ENCODE data around the gene PFN3. TPM values are rescaled to one million over a fixed set of nuclear protein-coding genes. Genes with fewer than 3 reads are reported as not detected.

Gene PFN3
- total RNA-seq, 2 experiments from 2014 or later = not detected

DNA sequence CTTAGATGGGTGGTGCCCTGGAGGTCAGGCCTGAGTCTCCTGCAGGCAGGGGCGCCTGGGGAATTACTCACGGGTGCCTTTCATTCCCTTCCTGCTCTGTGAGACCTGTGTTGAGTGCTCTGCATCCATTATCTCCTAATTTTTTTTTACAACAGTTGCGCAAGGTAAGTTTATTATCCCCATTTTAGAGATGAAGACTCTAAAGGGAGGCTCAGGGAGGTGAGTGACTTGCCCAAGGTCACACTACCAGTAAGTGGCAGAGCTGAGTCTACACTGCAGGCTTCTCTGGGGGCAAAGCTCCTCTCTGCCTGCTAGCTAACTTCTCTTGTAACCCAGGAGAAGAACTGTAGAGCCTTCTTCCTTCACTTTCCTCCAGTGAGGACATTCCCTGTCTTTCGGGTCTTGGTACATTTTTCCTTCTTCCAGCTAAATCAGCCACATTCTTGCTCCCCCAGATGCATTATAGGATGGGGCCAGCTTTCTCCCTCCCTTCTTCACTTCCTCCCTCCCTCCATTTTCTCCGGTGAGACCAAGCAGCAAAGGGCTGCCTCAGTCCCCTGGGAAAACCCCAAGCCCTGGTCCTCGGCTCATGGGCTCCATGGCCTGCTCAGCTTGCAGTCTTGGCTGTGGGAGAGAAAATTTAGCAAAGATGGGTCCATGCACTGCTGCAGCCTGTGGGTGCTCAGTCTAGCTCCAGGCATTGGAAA lies 47.9 kb upstream of the PFN3 start:
- no peaks in the 10 kb centered on the region for H3K27me3 Mint-ChIP-seq
- H3K9me3 Mint-ChIP-seq = no peaks in the 10 kb centered on the region
- Histone ChIP-seq H3K27ac (ENCODE audit: low read depth in 1 of 2, low read length in 2 of 2) (no peak overlapping the region), H3K9me3 (ENCODE audit: control insufficient read depth in 1 of 2, insufficient read depth in 1 of 2, low read length in 2 of 2) (no peaks in the 10 kb centered on the region), H3K36me3 (ENCODE audit: insufficient read depth, low read length) (no peaks in the 10 kb centered on the region), H3K4me1 (ENCODE audit: insufficient read depth, low read length) (peaks cover 68% of the 10 kb centered on the region), H3K4me3 (ENCODE audit: low read length) (no peak overlapping the region), H3K27me3 (ENCODE audit: control insufficient read depth in 1 of 2, insufficient read depth in 2 of 2, low read length in 2 of 2) (no peaks in the 10 kb centered on the region)
- DNase-seq (peak in 1 of 14 experiments; percentile 33), ATAC-seq (ENCODE audit: poor library complexity) (no peak)
- H3K27ac Mint-ChIP-seq = peak overlapping the region; percentile 81
- peaks cover 64% of the 10 kb centered on the region for H3K4me1 Mint-ChIP-seq (ENCODE audit: low read depth)
- intact Hi-C loops (cut with DNase I, micrococcal nuclease) = no loop called here
- H3K4me3 Mint-ChIP-seq = peak overlapping the region; percentile 71
- CTCF ChIA-PET = interaction anchor here (0.9 to 16.6 kb wide), 5 partner anchors 17 to 58 kb away, joined by 3 to 352 read pairs (median 3); partner anchors contain the start of genes F12 and PFN3
- TF ChIP-seq, protein P1, sequence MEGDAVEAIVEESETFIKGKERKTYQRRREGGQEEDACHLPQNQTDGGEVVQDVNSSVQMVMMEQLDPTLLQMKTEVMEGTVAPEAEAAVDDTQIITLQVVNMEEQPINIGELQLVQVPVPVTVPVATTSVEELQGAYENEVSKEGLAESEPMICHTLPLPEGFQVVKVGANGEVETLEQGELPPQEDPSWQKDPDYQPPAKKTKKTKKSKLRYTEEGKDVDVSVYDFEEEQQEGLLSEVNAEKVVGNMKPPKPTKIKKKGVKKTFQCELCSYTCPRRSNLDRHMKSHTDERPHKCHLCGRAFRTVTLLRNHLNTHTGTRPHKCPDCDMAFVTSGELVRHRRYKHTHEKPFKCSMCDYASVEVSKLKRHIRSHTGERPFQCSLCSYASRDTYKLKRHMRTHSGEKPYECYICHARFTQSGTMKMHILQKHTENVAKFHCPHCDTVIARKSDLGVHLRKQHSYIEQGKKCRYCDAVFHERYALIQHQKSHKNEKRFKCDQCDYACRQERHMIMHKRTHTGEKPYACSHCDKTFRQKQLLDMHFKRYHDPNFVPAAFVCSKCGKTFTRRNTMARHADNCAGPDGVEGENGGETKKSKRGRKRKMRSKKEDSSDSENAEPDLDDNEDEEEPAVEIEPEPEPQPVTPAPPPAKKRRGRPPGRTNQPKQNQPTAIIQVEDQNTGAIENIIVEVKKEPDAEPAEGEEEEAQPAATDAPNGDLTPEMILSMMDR (IDR thresholded peaks at IDR 0.05) = no peak
- peaks cover 15% of the 10 kb centered on the region for H3K36me3 Mint-ChIP-seq (ENCODE audit: low read depth)
- POLR2A ChIA-PET = interaction anchor here (0.7 to 15.3 kb wide), 8 partner anchors 7 to 86 kb away, joined by 3 to 661 read pairs (median 10); partner anchors contain the start of genes F12, GRK6 and PFN3

DNA sequence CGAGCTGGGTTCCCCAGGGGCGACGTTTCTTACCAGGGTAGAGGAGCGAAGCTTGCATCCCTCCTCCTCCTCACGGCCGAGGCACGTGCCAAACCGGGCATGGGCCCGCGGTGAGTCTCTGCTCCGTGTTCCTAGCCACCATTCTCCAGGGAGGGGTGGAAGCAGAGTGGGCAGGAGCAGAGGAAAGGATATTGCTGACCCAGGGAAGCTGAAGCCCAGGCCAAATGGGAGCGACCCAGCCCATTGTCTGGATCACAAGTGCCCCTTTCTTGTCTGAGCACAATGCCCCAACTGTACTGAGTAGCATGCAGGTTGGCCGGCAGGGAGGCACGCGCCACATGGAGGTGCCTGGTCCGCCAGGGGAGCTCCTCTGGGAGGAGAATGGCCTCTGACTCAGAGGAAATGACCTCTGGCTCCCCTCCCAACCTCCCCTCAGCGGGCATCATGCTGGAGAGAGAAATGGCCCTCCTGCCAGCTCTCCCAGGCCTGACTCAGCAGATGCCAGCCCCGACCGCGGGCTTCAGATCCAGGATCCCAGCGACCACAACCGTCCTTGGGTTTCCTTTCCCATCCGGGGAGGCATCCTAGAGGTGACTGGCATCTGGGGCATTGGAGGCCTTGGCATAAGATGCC lies 47.3 kb upstream of the PFN3 start:
- POLR2A ChIA-PET = interaction anchor here (0.8 to 15.3 kb wide), 8 partner anchors 8 to 84 kb away, joined by 3 to 661 read pairs (median 10); partner anchors contain the start of genes F12, GRK6 and PFN3
- ATAC-seq (ENCODE audit: poor library complexity) (peak; percentile 2), DNase-seq (peak in 3 of 14 experiments; percentile 23 to 66 (median 57))
- no peak overlapping the region for H3K27ac ChIP-seq (ENCODE audit: low read depth in 1 of 2, low read length in 2 of 2)
- intact Hi-C loops (cut with DNase I, micrococcal nuclease) = no loop called here
- H3K4me3 ChIP-seq (ENCODE audit: low read length) = peak overlapping the region; percentile 19
- H3K9me3 ChIP-seq (ENCODE audit: control insufficient read depth in 1 of 2, insufficient read depth in 1 of 2, low read length in 2 of 2) = no peaks in the 10 kb centered on the region
- no peaks in the 10 kb centered on the region for H3K27me3 ChIP-seq (ENCODE audit: control insufficient read depth in 1 of 2, insufficient read depth in 2 of 2, low read length in 2 of 2)
- H3K4me1 ChIP-seq (ENCODE audit: insufficient read depth, low read length) = peaks cover 68% of the 10 kb centered on the region
- Mint-ChIP-seq H3K27ac (peak overlapping the region; percentile 81), H3K36me3 (ENCODE audit: low read depth) (peaks cover 22% of the 10 kb centered on the region), H3K4me3 (peak overlapping the region; percentile 71), H3K4me1 (ENCODE audit: low read depth) (peaks cover 57% of the 10 kb centered on the region), H3K27me3 (no peaks in the 10 kb centered on the region), H3K9me3 (no peaks in the 10 kb centered on the region)
- H3K36me3 ChIP-seq (ENCODE audit: insufficient read depth, low read length) = peaks cover 5% of the 10 kb centered on the region
- CTCF ChIA-PET = interaction anchor here (0.8 to 16.6 kb wide), 8 partner anchors 7 to 144 kb away, joined by 3 to 352 read pairs (median 7); partner anchors contain the start of genes F12, PFN3, PRELID1 and RAB24
- TF ChIP-seq, protein P1 (IDR thresholded peaks at IDR 0.05) = no peak

DNA sequence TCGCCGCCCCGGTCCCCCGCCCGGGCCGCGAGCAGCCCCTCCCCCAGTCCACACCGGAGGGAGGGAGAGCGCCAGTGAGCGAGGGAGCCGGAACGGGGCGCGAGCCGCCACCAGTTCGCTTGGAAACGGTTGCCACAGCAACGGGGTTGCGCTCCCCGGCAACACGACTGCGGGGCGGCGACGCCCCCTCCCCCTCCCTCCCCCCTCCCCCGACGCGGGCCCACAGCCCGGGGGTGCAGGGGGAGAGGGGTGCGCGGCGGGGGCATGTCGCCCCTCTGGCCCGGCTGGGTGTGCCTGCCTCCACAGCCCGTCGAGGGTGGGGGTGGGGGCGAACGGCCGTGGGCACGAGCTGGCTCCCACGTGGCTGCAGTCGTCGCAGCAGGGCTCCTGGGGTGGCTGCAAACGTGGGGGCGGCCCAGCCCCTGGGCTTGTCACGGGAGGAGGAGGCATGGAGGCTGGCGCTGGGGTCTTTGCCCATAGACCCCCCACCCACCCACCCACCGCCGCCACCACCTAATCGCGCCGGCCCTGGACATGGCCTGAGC lies 46.7 kb upstream of the PFN3 start:
- no peaks in the 10 kb centered on the region for H3K27me3 ChIP-seq (ENCODE audit: control insufficient read depth in 1 of 2, insufficient read depth in 2 of 2, low read length in 2 of 2)
- no peak overlapping the region for H3K4me3 Mint-ChIP-seq
- peak overlapping the region; percentile 19 for H3K4me3 ChIP-seq (ENCODE audit: low read length)
- H3K27ac ChIP-seq (ENCODE audit: low read depth in 1 of 2, low read length in 2 of 2) = peak overlapping the region in 1 of 2 donors; percentile 89
- intact Hi-C loops (cut with DNase I, micrococcal nuclease) = no loop called here
- ChIA-PET POLR2A (interaction anchor here (0.8 to 15.3 kb wide), 11 partner anchors 7 to 910 kb away, joined by 3 to 661 read pairs (median 15); partner anchors contain the start of genes F12, GRK6, PFN3 and RNF44), CTCF (interaction anchor here (0.6 to 16.6 kb wide), 8 partner anchors 8 to 772 kb away, joined by 3 to 352 read pairs (median 7); partner anchors contain the start of genes F12, PFN3, PRELID1 and RAB24)
- ATAC-seq (ENCODE audit: poor library complexity) = peak; percentile 48
- no peaks in the 10 kb centered on the region for H3K9me3 ChIP-seq (ENCODE audit: control insufficient read depth in 1 of 2, insufficient read depth in 1 of 2, low read length in 2 of 2)
- DNase-seq = peak; percentile 58 to 93 (median 74)
- peak overlapping the region; percentile 81 for H3K27ac Mint-ChIP-seq
- TF ChIP-seq, protein P1 (IDR thresholded peaks at IDR 0.05) = no peak
- peaks cover 57% of the 10 kb centered on the region for H3K4me1 Mint-ChIP-seq (ENCODE audit: low read depth)
- H3K36me3 Mint-ChIP-seq (ENCODE audit: low read depth) = peaks cover 28% of the 10 kb centered on the region
- peaks cover 11% of the 10 kb centered on the region for H3K36me3 ChIP-seq (ENCODE audit: insufficient read depth, low read length)
- H3K4me1 ChIP-seq (ENCODE audit: insufficient read depth, low read length) = peaks cover 70% of the 10 kb centered on the region
- H3K27me3 Mint-ChIP-seq = no peaks in the 10 kb centered on the region
- no peaks in the 10 kb centered on the region for H3K9me3 Mint-ChIP-seq

Data from CD4-positive, alpha-beta T cell (primary cell).